Peyer's patch (tissue), 4 donors: ENCODE measurements around the gene TMEM167B.

Experiments used
- POLR2A ChIP-seq, 2 donors: fragments of 450-650 bp; IDR thresholded peaks; one replicate each; pipeline ENCODE4 v1.5.1; 2017; ENCODE audit warnings: antibody characterized with exemption in 2 of 2, mild to moderate bottlenecking in 2 of 2, moderate library complexity in 2 of 2
- TF ChIP-seq, protein P1 (sequence below), 6 experiments: fragments of 450-650 bp in 4 of 6; fragments of 200-600 bp in 2 of 6; sonication (generic) in 1 of 6; IDR thresholded peaks; one replicate each; pipeline ENCODE4 v1.5.1; 2017 to 2019; ENCODE audit warnings: antibody characterized with exemption in 6 of 6, mild to moderate bottlenecking in 3 of 6, moderate library complexity in 1 of 6

- TF ChIP-seq, protein P1, sequence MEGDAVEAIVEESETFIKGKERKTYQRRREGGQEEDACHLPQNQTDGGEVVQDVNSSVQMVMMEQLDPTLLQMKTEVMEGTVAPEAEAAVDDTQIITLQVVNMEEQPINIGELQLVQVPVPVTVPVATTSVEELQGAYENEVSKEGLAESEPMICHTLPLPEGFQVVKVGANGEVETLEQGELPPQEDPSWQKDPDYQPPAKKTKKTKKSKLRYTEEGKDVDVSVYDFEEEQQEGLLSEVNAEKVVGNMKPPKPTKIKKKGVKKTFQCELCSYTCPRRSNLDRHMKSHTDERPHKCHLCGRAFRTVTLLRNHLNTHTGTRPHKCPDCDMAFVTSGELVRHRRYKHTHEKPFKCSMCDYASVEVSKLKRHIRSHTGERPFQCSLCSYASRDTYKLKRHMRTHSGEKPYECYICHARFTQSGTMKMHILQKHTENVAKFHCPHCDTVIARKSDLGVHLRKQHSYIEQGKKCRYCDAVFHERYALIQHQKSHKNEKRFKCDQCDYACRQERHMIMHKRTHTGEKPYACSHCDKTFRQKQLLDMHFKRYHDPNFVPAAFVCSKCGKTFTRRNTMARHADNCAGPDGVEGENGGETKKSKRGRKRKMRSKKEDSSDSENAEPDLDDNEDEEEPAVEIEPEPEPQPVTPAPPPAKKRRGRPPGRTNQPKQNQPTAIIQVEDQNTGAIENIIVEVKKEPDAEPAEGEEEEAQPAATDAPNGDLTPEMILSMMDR (IDR thresholded peaks at IDR 0.05), result no peak
- TF ChIP-seq POLR2A (IDR thresholded peaks at IDR 0.05), result no peak
These were observed 23.7 kb downstream of the TMEM167B start for GRCh38 chr1:109114342-109114674.
